K562 (cell line): ENCODE results near the gene SLC12A6.

Experiments used
- CTCF ChIP-seq, 3 experiments: IDR thresholded peaks in 2 of 3; conservative IDR thresholded peaks in 1 of 3; 2 replicates each; pipeline ENCODE4 v1.5.1; 2011 to 2012; ENCODE audit warnings: low read length in 3 of 3, mild to moderate bottlenecking in 3 of 3, control low read depth in 2 of 3, improper control_type of control experiment in 1 of 3, inconsistent platforms in 1 of 3, low read depth in 1 of 3, mixed read lengths in 1 of 3, moderate library complexity in 1 of 3; ENCODE audit not compliant: insufficient read depth in 2 of 3
- KDM1A ChIP-seq, 2 experiments: fragments of 450-650 bp; IDR thresholded peaks; 2 replicates each; pipeline ENCODE4 v1.6.1; 2016; ENCODE audit warnings: mild to moderate bottlenecking in 2 of 2
- MAX ChIP-seq: sonication (generic); formaldehyde crosslinking; IDR thresholded peaks from 2 replicates; pipeline ENCODE4 v1.9.0; 2022; ENCODE audit warnings: mild to moderate bottlenecking, missing genetic modification reagents
- MAZ ChIP-seq, 2 experiments: fragments of 450-650 bp in 1 of 2; sonication (generic) in 1 of 2; formaldehyde crosslinking; IDR thresholded peaks in 1 of 2; conservative IDR thresholded peaks in 1 of 2; 2 replicates each; pipeline versions ENCODE4 v1.4.0 to v1.5.0; 2020; ENCODE audit warnings: mild to moderate bottlenecking in 1 of 2, missing genetic modification reagents in 1 of 2
- NR2C2 ChIP-seq, 2 experiments: fragments of 200-800 bp in 1 of 2; sonication (Bioruptor generic) in 1 of 2; sonication (generic) in 1 of 2; formaldehyde crosslinking in 1 of 2; IDR thresholded peaks; 2 replicates each; pipeline versions ENCODE4 v1.6.1 to v1.8.0; 2016 to 2022; ENCODE audit warnings: mild to moderate bottlenecking in 1 of 2, missing compliant biosample characterization in 1 of 2, missing genetic modification characterization in 1 of 2, missing genetic modification reagents in 1 of 2
- RNF219 ChIP-seq: fragments of 250-450 bp; sonication (Bioruptor Pico); IDR thresholded peaks from 2 replicates; pipeline ENCODE4 v1.5.0; 2022; ENCODE audit warnings: mild to moderate bottlenecking
- ZNF354B ChIP-seq: fragments of 250-450 bp; sonication (Bioruptor Pico); IDR thresholded peaks from 2 replicates; pipeline ENCODE4 v1.4.0; 2020

- TF ChIP-seq RNF219 (CRISPR knock-in tag), result no peak
- no peak for TF ChIP-seq NR2C2 (CRISPR knock-in tag; IDR thresholded peaks at IDR 0.05)
- TF ChIP-seq NR2C2 (tag; IDR thresholded peaks at IDR 0.05), result no peak
- no peak for TF ChIP-seq MAZ (CRISPR knock-in tag; conservative IDR thresholded peaks at IDR 0.05 in 1 of 2, IDR thresholded peaks at IDR 0.05 in 1 of 2)
- no peak for TF ChIP-seq MAX
- no peak for TF ChIP-seq KDM1A (IDR thresholded peaks at IDR 0.05)
- no peak for TF ChIP-seq ZNF354B (CRISPR knock-in tag)
- TF ChIP-seq CTCF (IDR thresholded peaks at IDR 0.05 in 2 of 3, conservative IDR thresholded peaks at IDR 0.05 in 1 of 3; ENCODE audit: insufficient read depth in 2 of 3, low read depth in 1 of 3, low read length in 3 of 3), result no peak
Observed at GRCh38 chr15:34314491-34315490, 22.8 kb downstream of the SLC12A6 start.
